Parathyroid adenoma (tissue), 2 donors: ENCODE measurements around the gene PRKCE.

Experiments
- H2AFZ ChIP-seq: fragments of 300-600 bp; sonication (generic); one replicate; pipeline ENCODE4 v1.7.0; 2017; ENCODE audit warnings: antibody characterized with exemption, mild to moderate bottlenecking
- H3K27ac ChIP-seq: fragments of 300-600 bp; sonication (generic); one replicate; pipeline ENCODE4 v1.7.0; 2017
- H3K27me3 ChIP-seq: fragments of 300-600 bp; sonication (generic); one replicate; pipeline ENCODE4 v1.7.0; 2017; ENCODE audit warnings: low read length; ENCODE audit not compliant: control insufficient read depth, insufficient read depth
- H3K36me3 ChIP-seq: fragments of 300-600 bp; sonication (generic); one replicate; pipeline ENCODE4 v1.7.0; 2017; ENCODE audit warnings: low read length; ENCODE audit not compliant: control insufficient read depth, insufficient read depth
- H3K4me1 ChIP-seq: fragments of 300-600 bp; sonication (generic); one replicate; pipeline ENCODE4 v1.7.0; 2017; ENCODE audit warnings: control low read depth
- H3K4me2 ChIP-seq: fragments of 300-600 bp; sonication (generic); one replicate; pipeline ENCODE4 v1.7.0; 2017; ENCODE audit warnings: low read length
- H3K4me3 ChIP-seq: fragments of 300-600 bp; sonication (generic); one replicate; pipeline ENCODE4 v1.7.0; 2017; ENCODE audit warnings: low read depth, low read length
- H3K79me2 ChIP-seq: fragments of 300-600 bp; sonication (generic); one replicate; pipeline ENCODE4 v1.7.0; 2017; ENCODE audit warnings: control low read depth
- H3K9ac ChIP-seq: fragments of 300-600 bp; sonication (generic); one replicate; pipeline ENCODE4 v1.7.0; 2017; ENCODE audit warnings: mild to moderate bottlenecking
- H3K9me3 ChIP-seq: fragments of 300-600 bp; sonication (generic); one replicate; pipeline ENCODE4 v1.7.0; 2017; ENCODE audit warnings: low read length; ENCODE audit not compliant: control insufficient read depth
- TF ChIP-seq, protein P1 (sequence below): fragments of 300-600 bp; sonication (generic); IDR thresholded peaks from one replicate; pipeline ENCODE4 v1.7.0; 2017; ENCODE audit warnings: antibody characterized with exemption, mild to moderate bottlenecking
- donor health status: primary hyperparathyroidism.

Gene PRKCE

GRCh38 chr2:46095830-46096229 lies 444.4 kb downstream of the PRKCE start:
- no peaks in the 10 kb centered on the region for H3K36me3 ChIP-seq
- H3K27me3 ChIP-seq: no peaks in the 10 kb centered on the region
- no peak overlapping the region for H3K4me3 ChIP-seq
- no peaks in the 10 kb centered on the region for H3K9me3 ChIP-seq
- no peak overlapping the region for H3K4me2 ChIP-seq
- H3K79me2 ChIP-seq: no peaks in the 10 kb centered on the region
- no peak overlapping the region for H3K27ac ChIP-seq
- TF ChIP-seq, protein P1, sequence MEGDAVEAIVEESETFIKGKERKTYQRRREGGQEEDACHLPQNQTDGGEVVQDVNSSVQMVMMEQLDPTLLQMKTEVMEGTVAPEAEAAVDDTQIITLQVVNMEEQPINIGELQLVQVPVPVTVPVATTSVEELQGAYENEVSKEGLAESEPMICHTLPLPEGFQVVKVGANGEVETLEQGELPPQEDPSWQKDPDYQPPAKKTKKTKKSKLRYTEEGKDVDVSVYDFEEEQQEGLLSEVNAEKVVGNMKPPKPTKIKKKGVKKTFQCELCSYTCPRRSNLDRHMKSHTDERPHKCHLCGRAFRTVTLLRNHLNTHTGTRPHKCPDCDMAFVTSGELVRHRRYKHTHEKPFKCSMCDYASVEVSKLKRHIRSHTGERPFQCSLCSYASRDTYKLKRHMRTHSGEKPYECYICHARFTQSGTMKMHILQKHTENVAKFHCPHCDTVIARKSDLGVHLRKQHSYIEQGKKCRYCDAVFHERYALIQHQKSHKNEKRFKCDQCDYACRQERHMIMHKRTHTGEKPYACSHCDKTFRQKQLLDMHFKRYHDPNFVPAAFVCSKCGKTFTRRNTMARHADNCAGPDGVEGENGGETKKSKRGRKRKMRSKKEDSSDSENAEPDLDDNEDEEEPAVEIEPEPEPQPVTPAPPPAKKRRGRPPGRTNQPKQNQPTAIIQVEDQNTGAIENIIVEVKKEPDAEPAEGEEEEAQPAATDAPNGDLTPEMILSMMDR: no peak
- H2AFZ ChIP-seq: no peak overlapping the region
- H3K4me1 ChIP-seq: peaks cover 27% of the 10 kb centered on the region
- no peak overlapping the region for H3K9ac ChIP-seq

GRCh38 chr2:46096260-46096659 lies 444.8 kb downstream of the PRKCE start:
- no peak overlapping the region for H3K4me3 ChIP-seq
- no peaks in the 10 kb centered on the region for H3K36me3 ChIP-seq
- no peaks in the 10 kb centered on the region for H3K79me2 ChIP-seq
- TF ChIP-seq, protein P1: no peak
- no peaks in the 10 kb centered on the region for H3K9me3 ChIP-seq
- H3K9ac ChIP-seq: no peak overlapping the region
- H3K4me1 ChIP-seq: peaks cover 27% of the 10 kb centered on the region
- no peak overlapping the region for H3K27ac ChIP-seq
- no peaks in the 10 kb centered on the region for H3K27me3 ChIP-seq
- H2AFZ ChIP-seq: no peak overlapping the region
- H3K4me2 ChIP-seq: no peak overlapping the region

- Histone ChIP-seq H3K79me2 (no peaks in the 10 kb centered on the region), H3K9me3 (no peaks in the 10 kb centered on the region), H3K4me1 (peaks cover 26% of the 10 kb centered on the region), H3K9ac (no peak overlapping the region), H3K4me2 (peak overlapping the region; percentile 68), H3K36me3 (no peaks in the 10 kb centered on the region), H3K4me3 (peak overlapping the region; percentile 39), H2AFZ (peak overlapping the region; percentile 4), H3K27me3 (no peaks in the 10 kb centered on the region), H3K27ac (peak overlapping the region; percentile 84)
- TF ChIP-seq, protein P1: no peak
Observed at GRCh38 chr2:46097714-46098480, 446.4 kb downstream of the PRKCE start.

DNA sequence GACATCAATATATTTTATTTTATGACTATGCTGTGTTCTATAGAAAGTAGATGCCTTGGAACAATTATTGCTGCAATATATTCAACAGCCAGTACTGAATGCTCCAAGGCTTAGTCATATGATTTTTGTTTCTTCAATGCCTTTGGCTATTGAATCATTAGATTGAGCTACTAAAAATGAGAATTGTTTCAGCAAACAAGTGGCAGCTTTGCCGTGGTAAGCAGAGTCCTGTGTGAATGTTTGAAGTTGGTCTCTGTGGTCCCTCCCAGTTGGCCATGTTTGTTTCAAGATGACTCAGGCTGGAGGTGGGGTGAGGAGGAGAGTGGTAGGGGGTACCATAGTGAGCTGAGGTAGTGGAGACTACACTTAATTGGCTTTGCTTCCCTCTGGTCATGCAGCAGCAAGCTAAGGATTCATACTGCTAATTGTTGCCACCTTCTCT lies 447.2 kb downstream of the PRKCE start:
- Histone ChIP-seq H3K9me3 (no peaks in the 10 kb centered on the region), H3K27me3 (no peaks in the 10 kb centered on the region), H3K4me3 (no peak overlapping the region), H3K9ac (no peak overlapping the region), H3K27ac (peak overlapping the region; percentile 84), H3K4me1 (peaks cover 26% of the 10 kb centered on the region), H3K79me2 (no peaks in the 10 kb centered on the region), H3K36me3 (no peaks in the 10 kb centered on the region), H3K4me2 (no peak overlapping the region), H2AFZ (no peak overlapping the region)
- TF ChIP-seq, protein P1: no peak
